HepG2 (cell line): ENCODE data around the gene CHD9. TPM values are rescaled to one million over a fixed set of nuclear protein-coding genes. Genes with fewer than 3 reads are reported as not detected.

ENCODE experiments used
- GMEB1 ChIP-seq: sonication (generic); formaldehyde crosslinking; IDR thresholded peaks from 2 replicates; pipeline ENCODE4 v1.5.1; 2020; ENCODE audit warnings: missing genetic modification reagents, mild to moderate bottlenecking, borderline replicate concordance
- TERF1 ChIP-seq: sonication (generic); formaldehyde crosslinking; IDR thresholded peaks from 2 replicates; pipeline ENCODE4 v1.8.0; 2022; ENCODE audit warnings: mild to moderate bottlenecking, missing genetic modification reagents, moderate library complexity
- TRIM22 ChIP-seq: fragments of 450-650 bp; IDR thresholded peaks from 2 replicates; pipeline ENCODE4 v1.6.1; 2017
- UBTF ChIP-seq: sonication (generic); formaldehyde crosslinking; IDR thresholded peaks from 2 replicates; pipeline ENCODE4 v1.4.0; 2020; ENCODE audit warnings: mild to moderate bottlenecking, missing genetic modification reagents
- YEATS4 ChIP-seq: sonication (generic); formaldehyde crosslinking; IDR thresholded peaks from 2 replicates; pipeline ENCODE4 v1.4.0; 2020; ENCODE audit warnings: missing genetic modification reagents, borderline replicate concordance
- ZBTB2 ChIP-seq: sonication (generic); formaldehyde crosslinking; IDR thresholded peaks from 2 replicates; pipeline ENCODE4 v1.8.0; 2022; ENCODE audit warnings: low read depth, missing genetic modification reagents
- ZNF318 ChIP-seq: sonication (generic); formaldehyde crosslinking; IDR thresholded peaks from 2 replicates; pipeline ENCODE4 v1.4.0; 2020; ENCODE audit warnings: mild to moderate bottlenecking, missing genetic modification reagents
- ZNF737 ChIP-seq: sonication (generic); formaldehyde crosslinking; IDR thresholded peaks from 2 replicates; pipeline ENCODE4 v1.5.0; 2020; ENCODE audit warnings: missing genetic modification reagents, mild to moderate bottlenecking, borderline replicate concordance
- ZNF749 ChIP-seq: sonication (generic); formaldehyde crosslinking; IDR thresholded peaks from 2 replicates; pipeline ENCODE4 v1.8.0; 2022; ENCODE audit warnings: mild to moderate bottlenecking, missing genetic modification reagents, moderate library complexity, borderline replicate concordance
- polyA plus RNA-seq, 8 experiments: library from polyadenylated mRNA; depleted of rRNA in 3 of 8; stranded (reverse) in 7 of 8; unstranded in 1 of 8; fragments of >200 nt; fragmentation: Illumina TruSeq in 4 of 8; extraction: Trizol in 4 of 8; gene quantifications; 2 replicates each; pipeline versions ENCODE4 v1.2.1 to v1.2.3, GENCODE V29; 2011 to 2016; ENCODE audit warnings: low read depth in 4 of 8, missing spikeins in 1 of 8, mixed read lengths in 1 of 8; ENCODE audit not compliant: insufficient read depth in 1 of 8
- total RNA-seq, 5 experiments: library from RNA; depleted of rRNA; stranded (reverse); fragments of >200 nt; fragmentation: Illumina TruSeq; extraction: Trizol; gene quantifications; 2 replicates each; pipeline ENCODE4 v1.2.3, GENCODE V29; 2016; ENCODE audit warnings: low read depth in 1 of 5

CHD9 gene
- total and polyA plus RNA-seq, 2 of the 13 experiments (the other 11 are each of a cell fraction or from before 2014, with no cell fraction given): 23.4 to 27.7 TPM

GRCh38 chr16:53130159-53131049 is 75.6 kb downstream of the CHD9 start (continued):
- TF ChIP-seq ZNF737 (CRISPR knock-in tag) (no peak), GMEB1 (peak; percentile 76), TERF1 (CRISPR knock-in tag) (no peak), ZNF749 (CRISPR knock-in tag) (no peak; the same call in 1 of the 2 replicates), TRIM22 (no peak), YEATS4 (CRISPR knock-in tag) (peak; percentile 89), ZBTB2 (CRISPR knock-in tag) (peak; percentile 92; the same call in 1 of the 2 replicates), ZNF318 (CRISPR knock-in tag) (peak; percentile 86; the same call in 1 of the 2 replicates), UBTF (peak; percentile 90; the same call in 1 of the 2 replicates)
